ENCODE measurements around the gene MSL3B.

The MSL3B gene

GRCh38 chr2:233821709-233822100 is 46.5 kb downstream of the MSL3B start:
- POLR2A ChIA-PET = no interaction called here
- ATAC-seq (no peak), DNase-seq (no peak)
- Mint-ChIP-seq H3K27me3 (peaks cover 1% of the 10 kb centered on the region), H3K4me3 (no peak overlapping the region), H3K27ac (no peak overlapping the region), H3K4me1 (no peaks in the 10 kb centered on the region), H3K9me3 (ENCODE audit: low read depth) (no peaks in the 10 kb centered on the region), H3K36me3 (ENCODE audit: low read depth) (no peaks in the 10 kb centered on the region)
- CTCF ChIA-PET = no interaction called here
- intact Hi-C loops (cut with DNase I, micrococcal nuclease) = no loop called here

- H3K9me3 Mint-ChIP-seq (ENCODE audit: low read depth) = no peaks in the 10 kb centered on the region
- CTCF ChIA-PET = no interaction called here
- no peaks in the 10 kb centered on the region for H3K36me3 Mint-ChIP-seq (ENCODE audit: low read depth)
- H3K27ac Mint-ChIP-seq = no peak overlapping the region
- POLR2A ChIA-PET = no interaction called here
- no peak overlapping the region for H3K4me3 Mint-ChIP-seq
- no peaks in the 10 kb centered on the region for H3K4me1 Mint-ChIP-seq
- peaks cover 1% of the 10 kb centered on the region for H3K27me3 Mint-ChIP-seq
- ATAC-seq (no peak), DNase-seq (no peak)
- intact Hi-C loops (cut with DNase I, micrococcal nuclease) = no loop called here
These were observed 47.0 kb downstream of the MSL3B start for GRCh38 chr2:233821196-233821595.

GRCh38 chr2:233820774-233821105 is 47.4 kb downstream of the MSL3B start:
- ChIA-PET POLR2A (no interaction called here), CTCF (no interaction called here)
- DNase-seq (no peak), ATAC-seq (no peak)
- Mint-ChIP-seq H3K4me3 (no peak overlapping the region), H3K36me3 (ENCODE audit: low read depth) (no peaks in the 10 kb centered on the region), H3K27ac (no peak overlapping the region), H3K9me3 (ENCODE audit: low read depth) (no peaks in the 10 kb centered on the region), H3K4me1 (no peaks in the 10 kb centered on the region), H3K27me3 (peaks cover 1% of the 10 kb centered on the region)
- intact Hi-C loops (cut with DNase I, micrococcal nuclease) = no loop called here

GRCh38 chr2:233819884-233820773 is 48.1 kb downstream of the MSL3B start:
- Mint-ChIP-seq H3K27me3 (peaks cover 1% of the 10 kb centered on the region), H3K36me3 (ENCODE audit: low read depth) (no peaks in the 10 kb centered on the region), H3K4me3 (no peak overlapping the region), H3K9me3 (ENCODE audit: low read depth) (no peaks in the 10 kb centered on the region), H3K4me1 (no peaks in the 10 kb centered on the region), H3K27ac (no peak overlapping the region)
- ChIA-PET CTCF (no interaction called here), POLR2A (no interaction called here)
- no peak for ATAC-seq
- DNase-seq = no peak
- intact Hi-C loops (cut with DNase I, micrococcal nuclease) = no loop called here

- ChIA-PET POLR2A (no interaction called here), CTCF (interaction anchor here (0.6 kb wide), 1 partner anchor 216 kb away, joined by 3 read pairs; no protein-coding TSS in a partner anchor)
- H3K4me3 Mint-ChIP-seq = no peak overlapping the region
- intact Hi-C loops (cut with DNase I, micrococcal nuclease) = no loop called here
- no peak overlapping the region for H3K27ac Mint-ChIP-seq
- DNase-seq (no peak), ATAC-seq (no peak)
- peaks cover 1% of the 10 kb centered on the region for H3K27me3 Mint-ChIP-seq
- no peaks in the 10 kb centered on the region for H3K4me1 Mint-ChIP-seq
- no peaks in the 10 kb centered on the region for H3K36me3 Mint-ChIP-seq (ENCODE audit: low read depth)
- no peaks in the 10 kb centered on the region for H3K9me3 Mint-ChIP-seq (ENCODE audit: low read depth)
These were observed 49.3 kb downstream of the MSL3B start for GRCh38 chr2:233818639-233819621.

- Mint-ChIP-seq H3K36me3 (ENCODE audit: low read depth) (no peaks in the 10 kb centered on the region), H3K27me3 (peaks cover 1% of the 10 kb centered on the region), H3K27ac (no peak overlapping the region), H3K9me3 (ENCODE audit: low read depth) (no peaks in the 10 kb centered on the region), H3K4me3 (no peak overlapping the region), H3K4me1 (no peaks in the 10 kb centered on the region)
- DNase-seq (no peak), ATAC-seq (no peak)
- ChIA-PET POLR2A (no interaction called here), CTCF (interaction anchor here (0.6 kb wide), 1 partner anchor 215 kb away, joined by 3 read pairs; no protein-coding TSS in a partner anchor)
- intact Hi-C loops (cut with DNase I, micrococcal nuclease) = no loop called here
These were observed 50.1 kb downstream of the MSL3B start for GRCh38 chr2:233817995-233818638.

GRCh38 chr2:233817361-233817911 is 50.8 kb downstream of the MSL3B start:
- Mint-ChIP-seq H3K9me3 (ENCODE audit: low read depth) (no peaks in the 10 kb centered on the region), H3K27me3 (peaks cover 1% of the 10 kb centered on the region), H3K4me1 (no peaks in the 10 kb centered on the region), H3K36me3 (ENCODE audit: low read depth) (no peaks in the 10 kb centered on the region), H3K27ac (no peak overlapping the region), H3K4me3 (no peak overlapping the region)
- intact Hi-C loops (cut with DNase I, micrococcal nuclease) = no loop called here
- POLR2A ChIA-PET = no interaction called here
- no peak for ATAC-seq
- CTCF ChIA-PET = no interaction called here
- no peak for DNase-seq

- H3K36me3 Mint-ChIP-seq (ENCODE audit: low read depth) = no peaks in the 10 kb centered on the region
- CTCF ChIA-PET = no interaction called here
- H3K27me3 Mint-ChIP-seq = peaks cover 3% of the 10 kb centered on the region
These were observed 51.4 kb downstream of the MSL3B start for GRCh38 chr2:233816771-233817170.

GRCh38 chr2:233816334-233816733 is 51.9 kb downstream of the MSL3B start:
- no peaks in the 10 kb centered on the region for H3K9me3 Mint-ChIP-seq (ENCODE audit: low read depth)
- H3K27me3 Mint-ChIP-seq = peaks cover 3% of the 10 kb centered on the region
- intact Hi-C loops (cut with DNase I, micrococcal nuclease) = no loop called here

More at GRCh38 chr2:233816771-233817170, 51.4 kb downstream of the MSL3B start:
- POLR2A ChIA-PET = no interaction called here
- H3K4me3 Mint-ChIP-seq = no peak overlapping the region
- H3K4me1 Mint-ChIP-seq = no peaks in the 10 kb centered on the region
- intact Hi-C loops (cut with DNase I, micrococcal nuclease) = no loop called here
- no peak overlapping the region for H3K27ac Mint-ChIP-seq
- no peaks in the 10 kb centered on the region for H3K9me3 Mint-ChIP-seq (ENCODE audit: low read depth)
- no peak for DNase-seq
- no peak for ATAC-seq

GRCh38 chr2:233815861-233816260 is 52.3 kb downstream of the MSL3B start:
- Mint-ChIP-seq H3K27me3 (peaks cover 3% of the 10 kb centered on the region), H3K4me3 (no peak overlapping the region), H3K27ac (no peak overlapping the region), H3K4me1 (no peaks in the 10 kb centered on the region), H3K9me3 (ENCODE audit: low read depth) (no peaks in the 10 kb centered on the region), H3K36me3 (ENCODE audit: low read depth) (no peaks in the 10 kb centered on the region)
- DNase-seq (no peak), ATAC-seq (no peak)
- ChIA-PET CTCF (no interaction called here), POLR2A (no interaction called here)
- intact Hi-C loops (cut with DNase I, micrococcal nuclease) = no loop called here

More at GRCh38 chr2:233816334-233816733, 51.9 kb downstream of the MSL3B start:
- no peaks in the 10 kb centered on the region for H3K36me3 Mint-ChIP-seq (ENCODE audit: low read depth)
- ATAC-seq (no peak), DNase-seq (no peak)
- no peaks in the 10 kb centered on the region for H3K4me1 Mint-ChIP-seq
- ChIA-PET POLR2A (no interaction called here), CTCF (no interaction called here)
- H3K27ac Mint-ChIP-seq = no peak overlapping the region
- H3K4me3 Mint-ChIP-seq = no peak overlapping the region

Data from activated CD4-positive, alpha-beta T cell treated with anti-CD3 and anti-CD28 coated beads for 36 hours (primary cell).